Right lobe of liver (tissue), 6 donors: ENCODE results near the gene SHROOM1. TPM values are rescaled to one million over a fixed set of nuclear protein-coding genes. Genes with fewer than 3 reads are reported as not detected.

Experiments
- ATAC-seq, 4 donors: fragments of 200-7000 bp; cut with Tn5 transposase; one replicate each; pipeline ENCODE4 v1.9.1; 2020; ENCODE audit warnings: mild to moderate bottlenecking in 4 of 4, moderate library complexity in 4 of 4
- DNase-seq, 3 donors: peaks; one replicate each; pipeline ENCODE4 v3.0.0-alpha.2; 2020
- H3K27ac ChIP-seq, 3 donors: fragments of 200-600 bp; one replicate each; pipeline ENCODE4 v1.8.0; 2022
- H3K27me3 ChIP-seq, 2 donors: fragments of 200-600 bp; one replicate each; pipeline ENCODE4 v1.8.0; 2022
- H3K36me3 ChIP-seq, 4 donors: fragments of 200-600 bp; sonication (generic) in 1 of 4; one replicate each; pipeline versions ENCODE4 v1.5.1 to v1.8.0; 2017 to 2022; ENCODE audit warnings: control low read depth in 1 of 4
- H3K4me1 ChIP-seq, 4 donors: fragments of 200-600 bp; sonication (generic) in 1 of 4; one replicate each; pipeline versions ENCODE4 v1.5.1 to v1.8.0; 2017 to 2022; ENCODE audit warnings: control low read depth in 1 of 4
- H3K4me3 ChIP-seq, 3 donors: fragments of 200-600 bp; one replicate each; pipeline ENCODE4 v1.8.0; 2022
- H3K9me3 ChIP-seq, 4 donors: fragments of 200-600 bp; sonication (generic) in 1 of 4; one replicate each; pipeline versions ENCODE4 v1.5.1 to v1.8.0; 2017 to 2022; ENCODE audit warnings: control low read depth in 1 of 4
- POLR2A ChIP-seq: fragments of 450-650 bp; IDR thresholded peaks from one replicate; pipeline ENCODE4 v1.6.1; 2017; ENCODE audit warnings: antibody characterized with exemption, mild to moderate bottlenecking
- WGBS: methylation state at CpG from one replicate; pipeline ENCODE4 v1.1.6; 2018; ENCODE audit warnings: low coverage, low lambda C conversion rate; ENCODE audit not compliant: insufficient coverage; ENCODE audit errors: missing lambda C conversion rate; 5-methylcytosine and 5-hydroxymethylcytosine counted together
- intact Hi-C, 2 donors: fragments of 100-400 bp; cut with DNase I; formaldehyde crosslinking; loops; one replicate each; pipeline versions ENCODE4 v1.11.2 to v1.14.1; 2022
- total RNA-seq, 6 experiments: library from RNA; depleted of rRNA in 2 of 6; stranded (reverse); fragments of >200 nt in 2 of 6; fragmentation: NEBNext Ultra II Directional in 3 of 6; extraction: Animal tissue kit (Norgen Biotek cat#: 25700) in 3 of 6; gene quantifications; one replicate each; pipeline versions ENCODE4 v1.1.0 to v1.2.4, GENCODE V29; 2016 to 2023
- TF ChIP-seq, protein P1 (sequence below), 4 donors: fragments of 200-600 bp in 3 of 4; fragments of 450-650 bp in 1 of 4; IDR thresholded peaks; one replicate each; pipeline versions ENCODE4 v1.5.1 to v1.8.0; 2016 to 2022; ENCODE audit warnings: antibody characterized with exemption in 4 of 4, mild to moderate bottlenecking in 2 of 4
- donor health status: DM: no; HTN: yes; CAD: no.
- donor health status: DM: no; HTN: no; CAD: no.
- donor health status: DM: no; HTN: no; CAD: no.
- donor health status: DM: no; HTN: yes; CAD: no.
- donor health status: DM: no; HTN: yes; CAD: no.

The SHROOM1 gene
- total RNA-seq, 6 experiments from 2014 or later, result 29.5 to 96.1 (median 77.4) TPM

DNA sequence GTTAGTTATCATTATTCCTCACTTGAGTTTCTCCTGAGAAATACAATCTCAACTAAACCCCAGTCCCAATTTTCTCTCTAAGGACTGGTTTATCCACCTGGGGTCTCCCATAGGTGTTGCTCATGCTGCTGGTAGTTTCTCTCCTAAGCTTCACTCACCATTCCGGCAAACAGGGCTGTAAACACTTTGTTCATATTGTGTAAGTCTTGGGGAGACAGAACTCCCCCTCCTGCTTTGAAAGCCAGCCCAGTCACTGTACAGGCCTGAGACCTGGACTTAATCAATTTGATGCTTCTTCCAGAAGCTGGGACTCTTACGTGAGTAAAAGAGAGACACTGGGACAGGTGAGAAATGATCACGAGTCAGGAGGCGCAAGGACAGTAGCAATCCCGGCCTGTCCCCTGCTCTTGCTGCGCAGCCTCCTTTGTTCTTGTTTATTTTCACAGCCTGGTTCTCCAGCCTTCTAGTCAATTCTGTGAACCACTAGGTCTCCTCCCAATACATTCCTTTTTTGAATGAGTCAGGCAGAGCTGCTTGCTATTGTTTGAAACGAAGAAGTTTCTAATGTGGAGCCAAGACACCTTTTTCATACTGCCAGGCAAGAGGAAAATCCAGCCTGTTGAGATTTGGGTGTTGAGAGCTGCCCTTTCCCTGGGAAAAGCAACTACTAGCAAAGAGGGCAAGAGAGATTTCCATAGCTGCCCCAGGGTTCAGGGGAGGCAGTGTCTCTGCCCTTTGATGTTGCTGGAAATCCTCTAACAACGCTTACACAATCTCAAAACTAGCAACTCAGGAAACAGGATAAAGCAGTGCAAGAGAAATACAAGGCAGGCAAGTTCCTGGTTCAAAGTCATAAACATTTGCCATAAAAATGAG, 9.2 kb upstream of the SHROOM1 start:
- H3K9me3 ChIP-seq, result no peaks in the 10 kb centered on the region
- H3K4me3 ChIP-seq, result no peak overlapping the region
- ATAC-seq, result peak; percentile 54 to 69 (median 57)
- DNase-seq, result peak in 1 of 3 donors; percentile 76
- H3K36me3 ChIP-seq, result no peaks in the 10 kb centered on the region
- intact Hi-C loops, result loop anchor here in 1 of 2 donors (5.0 kb wide), 1 partner anchor 33 kb away; the partner anchor contains the start of gene LEAP2
- H3K27me3 ChIP-seq, result no peaks in the 10 kb centered on the region
- TF ChIP-seq, protein P1, sequence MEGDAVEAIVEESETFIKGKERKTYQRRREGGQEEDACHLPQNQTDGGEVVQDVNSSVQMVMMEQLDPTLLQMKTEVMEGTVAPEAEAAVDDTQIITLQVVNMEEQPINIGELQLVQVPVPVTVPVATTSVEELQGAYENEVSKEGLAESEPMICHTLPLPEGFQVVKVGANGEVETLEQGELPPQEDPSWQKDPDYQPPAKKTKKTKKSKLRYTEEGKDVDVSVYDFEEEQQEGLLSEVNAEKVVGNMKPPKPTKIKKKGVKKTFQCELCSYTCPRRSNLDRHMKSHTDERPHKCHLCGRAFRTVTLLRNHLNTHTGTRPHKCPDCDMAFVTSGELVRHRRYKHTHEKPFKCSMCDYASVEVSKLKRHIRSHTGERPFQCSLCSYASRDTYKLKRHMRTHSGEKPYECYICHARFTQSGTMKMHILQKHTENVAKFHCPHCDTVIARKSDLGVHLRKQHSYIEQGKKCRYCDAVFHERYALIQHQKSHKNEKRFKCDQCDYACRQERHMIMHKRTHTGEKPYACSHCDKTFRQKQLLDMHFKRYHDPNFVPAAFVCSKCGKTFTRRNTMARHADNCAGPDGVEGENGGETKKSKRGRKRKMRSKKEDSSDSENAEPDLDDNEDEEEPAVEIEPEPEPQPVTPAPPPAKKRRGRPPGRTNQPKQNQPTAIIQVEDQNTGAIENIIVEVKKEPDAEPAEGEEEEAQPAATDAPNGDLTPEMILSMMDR (IDR thresholded peaks at IDR 0.05), result no peak
- peak; percentile 85 for TF ChIP-seq POLR2A
- peaks cover 0 to 55% (median 21%) of the 10 kb centered on the region in 4 donors for H3K4me1 ChIP-seq
- H3K27ac ChIP-seq, result peak overlapping the region; percentile 94 to 98 (median 95)
- 28% methylated on average over 8 of the region's 8 CpGs for WGBS

DNA sequence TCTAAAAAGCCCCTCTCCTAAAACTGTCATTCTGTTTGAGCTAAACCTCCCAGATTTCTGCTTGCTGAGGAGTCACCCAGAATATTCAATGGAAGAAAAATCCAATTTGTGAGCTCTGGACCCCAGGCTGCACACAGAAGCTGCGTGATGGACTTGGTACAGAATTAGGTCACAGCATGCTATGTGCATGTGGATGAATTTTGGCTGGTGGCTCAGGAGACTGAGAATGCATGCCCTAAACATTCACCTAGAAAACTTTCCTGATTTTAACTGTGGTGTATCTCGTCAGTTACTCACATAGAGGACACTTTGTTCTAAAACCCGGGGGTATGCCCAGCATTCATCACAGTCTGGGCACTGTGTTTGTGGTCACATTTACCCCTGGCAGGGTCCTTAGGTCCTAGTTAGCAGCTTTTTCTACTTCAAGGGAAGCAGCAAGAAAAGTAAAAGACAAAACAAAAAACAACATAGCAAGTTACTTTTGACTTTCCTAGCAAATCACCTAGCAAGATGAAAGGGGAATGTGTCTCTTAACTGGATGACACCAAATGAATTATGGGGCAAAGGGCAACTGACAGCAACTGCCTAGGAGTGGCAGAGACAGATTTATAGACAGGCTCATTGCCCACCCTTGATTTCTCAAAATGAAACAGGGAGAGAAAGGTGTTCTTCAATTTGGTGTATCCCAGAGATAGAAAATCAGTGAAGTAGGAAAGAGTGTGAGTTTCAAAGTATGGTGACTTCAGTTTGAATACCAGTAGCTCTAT, 8.3 kb upstream of the SHROOM1 start:
- ATAC-seq, result peak; percentile 53 to 72 (median 62)
- Histone ChIP-seq H3K4me3 (no peak overlapping the region), H3K27me3 (no peaks in the 10 kb centered on the region), H3K36me3 (no peaks in the 10 kb centered on the region), H3K27ac (peak overlapping the region; percentile 94 to 98 (median 95)), H3K4me1 (peaks cover 0 to 55% (median 21%) of the 10 kb centered on the region in 4 donors), H3K9me3 (no peaks in the 10 kb centered on the region)
- peak; percentile 39 to 77 (median 64) for DNase-seq
- intact Hi-C loops, result loop anchor here in 1 of 2 donors (5.0 kb wide), 1 partner anchor 34 kb away; the partner anchor contains the start of gene LEAP2
- 30% methylated on average over 3 of the region's 3 CpGs for WGBS
- TF ChIP-seq POLR2A, result no peak
- TF ChIP-seq, protein P1 (IDR thresholded peaks at IDR 0.05), result no peak

DNA sequence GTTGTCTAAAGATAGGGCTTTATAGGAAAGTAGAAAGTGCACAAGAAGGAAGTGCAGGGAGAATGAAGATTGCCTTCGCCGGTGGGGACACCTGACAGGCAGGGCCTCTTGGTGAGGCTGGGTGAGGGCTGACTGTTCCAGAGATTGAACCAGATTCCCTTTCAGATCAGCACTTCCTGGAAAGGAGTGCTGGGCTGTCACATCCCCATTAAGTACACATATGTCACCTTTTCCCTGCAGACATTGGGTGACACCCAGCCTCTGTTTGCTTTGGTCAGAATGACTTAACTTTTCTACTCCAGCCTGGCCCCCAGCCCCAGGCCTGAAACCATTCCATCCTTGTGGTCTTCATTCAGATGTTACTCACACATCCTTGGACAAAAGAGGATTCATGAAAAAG, 7.4 kb upstream of the SHROOM1 start:
- TF ChIP-seq, protein P1 (IDR thresholded peaks at IDR 0.05), result no peak
- peak; percentile 81 for TF ChIP-seq POLR2A
- H3K4me1 ChIP-seq, result peaks cover 0 to 55% (median 21%) of the 10 kb centered on the region in 4 donors
- peak; percentile 70 to 86 (median 78) for ATAC-seq
- 45% methylated on average over 2 of the region's 2 CpGs for WGBS
- intact Hi-C loops, result loop anchor here in 1 of 2 donors (5.0 kb wide), 1 partner anchor 34 kb away; the partner anchor contains the start of gene LEAP2
- peak overlapping the region in 1 of 3 donors; percentile 19 for H3K4me3 ChIP-seq
- H3K9me3 ChIP-seq, result no peaks in the 10 kb centered on the region
- H3K36me3 ChIP-seq, result no peaks in the 10 kb centered on the region
- DNase-seq, result peak; percentile 74 to 79 (median 75)
- no peaks in the 10 kb centered on the region for H3K27me3 ChIP-seq
- H3K27ac ChIP-seq, result peak overlapping the region; percentile 94 to 98 (median 95)

- intact Hi-C loops, result loop anchor here in 1 of 2 donors (5.0 kb wide), 1 partner anchor 35 kb away; the partner anchor contains the start of gene LEAP2
- H3K4me1 ChIP-seq, result peaks cover 0 to 54% (median 21%) of the 10 kb centered on the region in 4 donors
- WGBS, result 38% methylated on average over 1 of the region's 1 CpG
- peak overlapping the region; percentile 35 to 98 (median 94) for H3K27ac ChIP-seq
- no peak for ATAC-seq
- DNase-seq, result no peak
- no peaks in the 10 kb centered on the region for H3K27me3 ChIP-seq
- no peaks in the 10 kb centered on the region for H3K36me3 ChIP-seq
- TF ChIP-seq POLR2A, result no peak
- TF ChIP-seq, protein P1 (IDR thresholded peaks at IDR 0.05), result no peak
- no peaks in the 10 kb centered on the region for H3K9me3 ChIP-seq
- no peak overlapping the region for H3K4me3 ChIP-seq
Measured at GRCh38 chr5:132836852-132837251, 6.4 kb upstream of the SHROOM1 start.
